ENCODE data around the gene POLR2L. TPM values are rescaled to one million over a fixed set of nuclear protein-coding genes. Genes with fewer than 3 reads are reported as not detected.

POLR2L gene
- total and polyA plus RNA-seq, 2 of the 13 experiments (the other 11 are each of a cell fraction or from before 2014, with no cell fraction given), result 104 to 114 TPM

GRCh38 chr11:819943-820649 lies 22.2 kb downstream of the POLR2L start (continued):
- TF ChIP-seq, protein P1, sequence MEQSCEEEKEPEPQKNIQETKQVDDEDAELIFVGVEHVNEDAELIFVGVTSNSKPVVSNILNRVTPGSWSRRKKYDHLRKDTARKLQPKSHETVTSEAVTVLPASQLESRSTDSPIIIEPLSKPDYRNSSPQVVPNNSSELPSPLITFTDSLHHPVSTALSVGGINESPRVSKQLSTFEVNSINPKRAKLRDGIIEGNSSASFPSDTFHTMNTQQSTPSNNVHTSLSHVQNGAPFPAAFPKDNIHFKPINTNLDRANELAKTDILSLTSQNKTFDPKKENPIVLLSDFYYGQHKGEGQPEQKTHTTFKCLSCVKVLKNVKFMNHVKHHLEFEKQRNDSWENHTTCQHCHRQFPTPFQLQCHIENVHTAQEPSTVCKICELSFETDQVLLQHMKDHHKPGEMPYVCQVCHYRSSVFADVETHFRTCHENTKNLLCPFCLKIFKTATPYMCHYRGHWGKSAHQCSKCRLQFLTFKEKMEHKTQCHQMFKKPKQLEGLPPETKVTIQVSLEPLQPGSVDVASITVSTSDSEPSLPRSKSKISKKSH (CRISPR knock-in tag; IDR thresholded peaks at IDR 0.05; ENCODE audit: borderline replicate concordance), result no peak
- TF ChIP-seq RXRA (CRISPR knock-in tag; IDR thresholded peaks at IDR 0.05) (peak; percentile 27; the same call in 1 of the 2 replicates), HBP1 (CRISPR knock-in tag; IDR thresholded peaks at IDR 0.05; ENCODE audit: low read depth) (no peak), ZBTB37 (CRISPR knock-in tag; IDR thresholded peaks at IDR 0.05) (no peak), TBX2 (CRISPR knock-in tag; IDR thresholded peaks at IDR 0.05; ENCODE audit: borderline replicate concordance) (peak; percentile 35), ZNF12 (CRISPR knock-in tag; IDR thresholded peaks at IDR 0.05) (no peak), SP1 (IDR thresholded peaks at IDR 0.05) (no peak), SP1 (CRISPR knock-in tag; IDR thresholded peaks at IDR 0.05) (no peak), CAMTA2 (CRISPR knock-in tag; IDR thresholded peaks at IDR 0.05; ENCODE audit: borderline replicate concordance) (no peak), HNRNPLL (IDR thresholded peaks at IDR 0.05; ENCODE audit: low read depth, low read length, poor library complexity, severe bottlenecking) (peak; percentile 16), SP4 (CRISPR knock-in tag; IDR thresholded peaks at IDR 0.05) (no peak; the same call in 1 of the 2 replicates), KLF6 (CRISPR knock-in tag; IDR thresholded peaks at IDR 0.05) (no peak), TOE1 (CRISPR knock-in tag; IDR thresholded peaks at IDR 0.05) (no peak), RARG (CRISPR knock-in tag; IDR thresholded peaks at IDR 0.05; ENCODE audit: low read depth) (no peak), GTF3A (CRISPR knock-in tag; conservative IDR thresholded peaks at IDR 0.05) (no peak), E2F5 (CRISPR knock-in tag; conservative IDR thresholded peaks at IDR 0.05) (no peak), TP53 (CRISPR knock-in tag; conservative IDR thresholded peaks at IDR 0.05) (no peak), ZNF616 (CRISPR knock-in tag; IDR thresholded peaks at IDR 0.05; ENCODE audit: low read depth) (no peak)
- TF ChIP-seq, protein P2, sequence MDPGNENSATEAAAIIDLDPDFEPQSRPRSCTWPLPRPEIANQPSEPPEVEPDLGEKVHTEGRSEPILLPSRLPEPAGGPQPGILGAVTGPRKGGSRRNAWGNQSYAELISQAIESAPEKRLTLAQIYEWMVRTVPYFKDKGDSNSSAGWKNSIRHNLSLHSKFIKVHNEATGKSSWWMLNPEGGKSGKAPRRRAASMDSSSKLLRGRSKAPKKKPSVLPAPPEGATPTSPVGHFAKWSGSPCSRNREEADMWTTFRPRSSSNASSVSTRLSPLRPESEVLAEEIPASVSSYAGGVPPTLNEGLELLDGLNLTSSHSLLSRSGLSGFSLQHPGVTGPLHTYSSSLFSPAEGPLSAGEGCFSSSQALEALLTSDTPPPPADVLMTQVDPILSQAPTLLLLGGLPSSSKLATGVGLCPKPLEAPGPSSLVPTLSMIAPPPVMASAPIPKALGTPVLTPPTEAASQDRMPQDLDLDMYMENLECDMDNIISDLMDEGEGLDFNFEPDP (CRISPR knock-in tag; conservative IDR thresholded peaks at IDR 0.05), result no peak
- TF ChIP-seq, protein P3, sequence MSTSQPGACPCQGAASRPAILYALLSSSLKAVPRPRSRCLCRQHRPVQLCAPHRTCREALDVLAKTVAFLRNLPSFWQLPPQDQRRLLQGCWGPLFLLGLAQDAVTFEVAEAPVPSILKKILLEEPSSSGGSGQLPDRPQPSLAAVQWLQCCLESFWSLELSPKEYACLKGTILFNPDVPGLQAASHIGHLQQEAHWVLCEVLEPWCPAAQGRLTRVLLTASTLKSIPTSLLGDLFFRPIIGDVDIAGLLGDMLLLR (CRISPR knock-in tag; IDR thresholded peaks at IDR 0.05), result peak; percentile 27; the same call in 1 of the 2 replicates
